Transverse colon (tissue), 4 donors: Measurements from ENCODE around the gene SF3A1. TPM values are rescaled to one million over a fixed set of nuclear protein-coding genes. Genes with fewer than 3 reads are reported as not detected.
A peak's percentile ranks its signal among the peaks of the same experiment; 100 is the strongest.

Experiments used
- DNase-seq: peaks from one replicate; pipeline ENCODE4 v3.0.0-alpha.2; 2019
- H3K27ac ChIP-seq, 4 donors: fragments of 200-600 bp; sonication (generic); 2 replicates each; pipeline ENCODE4 v1.5.1; 2016 to 2018; ENCODE audit warnings: inconsistent platforms in 4 of 4
- H3K27me3 ChIP-seq: fragments of 200-600 bp; sonication (generic); 2 replicates; pipeline ENCODE4 v1.5.1; 2017; ENCODE audit warnings: inconsistent platforms
- H3K36me3 ChIP-seq, 4 donors: fragments of 200-600 bp; sonication (generic); 2 replicates each; pipeline ENCODE4 v1.5.1; 2017 to 2019; ENCODE audit warnings: inconsistent platforms in 4 of 4
- H3K4me1 ChIP-seq, 4 donors: fragments of 200-600 bp; sonication (generic); 2 replicates each; pipeline ENCODE4 v1.5.1; 2017 to 2020; ENCODE audit warnings: inconsistent platforms in 4 of 4
- H3K4me3 ChIP-seq, 4 donors: fragments of 200-600 bp; sonication (generic); 1 replicate in 1 of 4; 2 replicates in 3 of 4; pipeline versions ENCODE4 v1.5.1 to v1.6.1; 2017 to 2019; ENCODE audit warnings: inconsistent platforms in 4 of 4
- H3K9me3 ChIP-seq, 2 donors: fragments of 200-600 bp; sonication (generic); 2 replicates each; pipeline ENCODE4 v1.5.1; 2017 to 2019; ENCODE audit warnings: inconsistent platforms in 2 of 2
- CTCF ChIP-seq, 5 experiments: fragments of 200-600 bp in 3 of 5; fragments of 450-650 bp in 2 of 5; sonication (generic) in 3 of 5; IDR thresholded peaks; 1 replicate in 2 of 5; 2 replicates in 3 of 5; pipeline ENCODE4 v1.5.1; 2016 to 2017; ENCODE audit warnings: antibody characterized with exemption in 5 of 5, inconsistent platforms in 3 of 5, mild to moderate bottlenecking in 2 of 5, moderate library complexity in 1 of 5
- EP300 ChIP-seq: sonication (generic); formaldehyde crosslinking; IDR thresholded peaks from one replicate; pipeline ENCODE4 v1.6.1; 2017; ENCODE audit warnings: antibody characterized with exemption, low read depth
- POLR2A ChIP-seq: fragments of 450-650 bp; IDR thresholded peaks from one replicate; pipeline ENCODE4 v1.6.1; 2016; ENCODE audit warnings: antibody characterized with exemption, mild to moderate bottlenecking, moderate library complexity
- POLR2AphosphoS5 ChIP-seq, 3 donors: sonication (generic); formaldehyde crosslinking; IDR thresholded peaks; one replicate each; pipeline ENCODE4 v1.6.1; 2016; ENCODE audit warnings: antibody characterized with exemption in 3 of 3
- WGBS, 2 donors: methylation state at CpG; one replicate each; pipeline ENCODE4 v1.1.5; 2018; ENCODE audit warnings: low coverage in 1 of 2; 5-methylcytosine and 5-hydroxymethylcytosine counted together
- in situ Hi-C, 4 donors: fragments of 200-750 bp; cut with MboI; loops; one replicate each; pipeline versions ENCODE4 v1.15.0 to v1.15.1; 2017; ENCODE audit warnings: low sequenced_read_pairs in 3 of 4, low pct_ligation_motif_present in 1 of 4, low pct_unique_long_range_greater_than_20kb in 1 of 4
- intact Hi-C: fragments of 100-400 bp; cut with DNase I; formaldehyde crosslinking; loops from one replicate; pipeline ENCODE4 v1.15.1; 2023; ENCODE audit warnings: low total_unique reads
- total RNA-seq, 4 donors: library from RNA; depleted of rRNA; stranded (reverse); fragments of >200 nt; gene quantifications; one replicate each; pipeline ENCODE4 v1.1.0, GENCODE V29; 2016

The SF3A1 gene
- total RNA-seq, 4 donors from 2014 or later, result 73.2 to 664 (median 99.3) TPM

GRCh38 chr22:30289980-30290313 lies 66.7 kb downstream of the SF3A1 start:
- peak overlapping the region in 3 of 4 donors; percentile 76 to 81 (median 80) for H3K4me3 ChIP-seq
- no peaks in the 10 kb centered on the region for H3K27me3 ChIP-seq
- 23% methylated on average over 11 of the region's 12 CpGs; no CpG with 5 or more reads in 1 of the 2 donors for WGBS, 2 donors
- DNase-seq, result no peak
- H3K9me3 ChIP-seq, result no peaks in the 10 kb centered on the region
- H3K36me3 ChIP-seq, result peaks cover 0 to 27% (median 15%) of the 10 kb centered on the region in 4 donors
- in situ Hi-C loops, result loop anchor here in 2 of 4 donors (10.0 to 25.0 kb wide), 2 partner anchors 95 to 97 kb away; partner anchors contain the start of genes RNF215 (in 2 of the 2) and SEC14L2 (in 1 of the 2)
- intact Hi-C loops, result loop anchor here (2.0 kb wide), 2 partner anchors 37 to 67 kb away; partner anchors contain the start of genes CCDC157, SF3A1 and TBC1D10A
- TF ChIP-seq CTCF (IDR thresholded peaks at IDR 0.05) (no peak), EP300 (no peak), POLR2A (no peak), POLR2AphosphoS5 (IDR thresholded peaks at IDR 0.05) (no peak)
- peaks cover 27 to 41% (median 34%) of the 10 kb centered on the region in 4 donors for H3K4me1 ChIP-seq
- peak overlapping the region; percentile 89 to 93 (median 90) for H3K27ac ChIP-seq

- intact Hi-C loops (loop anchor here (2.0 kb wide), 2 partner anchors 37 to 67 kb away; partner anchors contain the start of genes CCDC157, SF3A1 and TBC1D10A), in situ Hi-C loops (loop anchor here in 2 of 4 donors (10.0 to 25.0 kb wide), 2 partner anchors 95 to 98 kb away; partner anchors contain the start of genes RNF215 (in 2 of the 2) and SEC14L2 (in 1 of the 2))
- WGBS, 2 donors, result 0% methylated on average over 33 of the region's 85 CpGs; no CpG with 5 or more reads in 1 of the 2 donors
Measured at GRCh38 chr22:30289141-30289979, 67.3 kb downstream of the SF3A1 start, which contains the start of gene CASTOR1. Gene CASTOR1 (minus strand): TSS chr22:30289505. CDS start chr22:30289497, 8 bp downstream.

GRCh38 chr22:30288419-30289140 lies 68.1 kb downstream of the SF3A1 start:
- intact Hi-C loops, result loop anchor here (1.0 to 2.0 kb wide), 3 partner anchors 38 to 99 kb away; partner anchors contain the start of genes CCDC157, RNF215, SF3A1 and TBC1D10A
- DNase-seq, result no peak

More at GRCh38 chr22:30289141-30289979, 67.3 kb downstream of the SF3A1 start, which contains the start of gene CASTOR1:
- TF ChIP-seq EP300 (no peak), POLR2A (peak; percentile 59), CTCF (IDR thresholded peaks at IDR 0.05) (no peak), POLR2AphosphoS5 (IDR thresholded peaks at IDR 0.05) (peak; percentile 63 to 82 (median 72))
- Histone ChIP-seq H3K4me3 (peak within 1 kb of the TSS; percentile 55 to 81 (median 78)), H3K4me1 (peaks cover 27 to 41% (median 34%) of the 10 kb centered on the region in 4 donors), H3K36me3 (peaks cover 0 to 22% (median 13%) of the 10 kb centered on the region in 4 donors), H3K27me3 (no peaks in the 10 kb centered on the region), H3K27ac (peak within 1 kb of the TSS; percentile 89 to 93 (median 90)), H3K9me3 (no peaks in the 10 kb centered on the region)
- peak; percentile 99 for DNase-seq

More at GRCh38 chr22:30288419-30289140, 68.1 kb downstream of the SF3A1 start:
- Histone ChIP-seq H3K9me3 (no peaks in the 10 kb centered on the region), H3K4me3 (peak overlapping the region; percentile 55 to 81 (median 78)), H3K27me3 (no peaks in the 10 kb centered on the region), H3K36me3 (peaks cover 0 to 14% (median 9%) of the 10 kb centered on the region in 4 donors), H3K27ac (peak overlapping the region; percentile 89 to 93 (median 90)), H3K4me1 (peaks cover 27 to 41% (median 34%) of the 10 kb centered on the region in 4 donors)
- in situ Hi-C loops, result loop anchor here in 2 of 4 donors (10.0 to 25.0 kb wide), 2 partner anchors 96 to 99 kb away; partner anchors contain the start of genes RNF215 (in 2 of the 2) and SEC14L2 (in 1 of the 2)
- 16% methylated on average over 27 of the region's 27 CpGs; no CpG with 5 or more reads in 1 of the 2 donors for WGBS, 2 donors
- TF ChIP-seq POLR2A (peak; percentile 2), CTCF (IDR thresholded peaks at IDR 0.05) (no peak), EP300 (no peak), POLR2AphosphoS5 (IDR thresholded peaks at IDR 0.05) (no peak)
